ENCODE data around the gene KRTAP22-1. TPM values are rescaled to one million over a fixed set of nuclear protein-coding genes. Genes with fewer than 3 reads are reported as not detected.

Gene KRTAP22-1
- total RNA-seq, 1 donor from 2014 or later: not detected

DNA sequence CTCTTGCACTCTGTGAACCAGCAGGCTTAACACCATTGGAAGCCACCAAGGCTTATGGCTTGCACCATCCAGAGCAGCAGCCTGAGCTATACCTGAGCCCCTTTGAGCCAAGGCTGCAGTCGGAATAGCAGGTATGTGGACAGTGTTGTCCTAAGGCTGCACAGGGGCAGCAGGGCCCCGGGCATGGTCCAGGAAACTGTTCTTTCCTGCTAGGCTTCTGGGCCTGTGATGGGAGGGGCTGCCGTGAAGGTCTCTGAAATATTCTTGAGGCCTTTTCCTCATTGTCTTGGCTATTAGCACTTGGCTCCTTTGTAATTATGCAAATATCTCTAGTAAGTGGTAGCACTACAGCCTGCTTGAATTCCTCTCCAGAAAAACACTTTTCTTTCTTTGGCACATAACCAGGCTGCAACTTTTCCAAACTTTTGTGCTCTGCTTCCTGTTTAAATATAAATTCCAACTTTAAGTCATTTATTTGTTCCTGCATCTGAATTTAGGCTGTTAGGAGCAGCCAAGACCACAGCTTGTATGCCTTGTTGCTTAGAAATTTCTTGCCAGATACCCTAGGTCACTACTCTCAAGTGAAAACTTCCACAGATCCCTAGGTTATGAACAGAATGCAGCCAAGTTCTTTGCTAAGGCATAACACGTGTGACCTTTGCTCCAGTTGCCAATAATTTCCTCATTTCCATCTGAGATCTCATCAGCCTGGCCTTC lies 24.7 kb downstream of the KRTAP22-1 start:
- DNase-seq (ENCODE audit: low read depth in 2 of 2): no peak

- DNase-seq (ENCODE audit: low read depth in 2 of 2): no peak
Measured at GRCh38 chr21:30628109-30628508, 27.2 kb downstream of the KRTAP22-1 start.

DNA sequence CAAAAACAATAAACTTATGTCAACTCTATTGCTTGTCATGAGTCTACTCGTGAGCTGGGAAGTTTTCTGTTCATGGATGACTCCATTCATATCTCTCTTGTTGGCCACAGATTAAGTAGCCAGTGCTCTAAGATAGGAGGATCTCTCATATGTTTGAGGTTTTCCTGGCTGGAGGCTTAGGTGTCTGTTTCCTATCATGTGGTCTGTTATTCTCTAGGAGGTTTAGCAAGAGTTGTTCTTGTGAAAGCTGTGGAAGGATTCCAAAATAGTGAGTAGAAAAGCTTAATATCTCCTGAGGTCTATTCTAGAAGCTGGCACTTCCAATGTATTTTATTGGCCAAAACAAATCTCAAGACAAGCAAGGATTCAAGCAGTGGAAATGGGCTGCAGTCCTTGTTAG lies 28.3 kb downstream of the KRTAP22-1 start:
- no peak for DNase-seq (ENCODE audit: low read depth in 2 of 2)

GRCh38 chr21:30634906-30635305 lies 34.0 kb downstream of the KRTAP22-1 start, which contains the start of gene KRTAP20-2:
TSS of gene KRTAP20-2 (plus strand) at chr21:30635206. CDS start at chr21:30635264, 58 bp downstream.
- DNase-seq (ENCODE audit: low read depth in 2 of 2): no peak

- no peak for DNase-seq (ENCODE audit: low read depth in 2 of 2)
Measured at GRCh38 chr21:30638686-30639085, 37.8 kb downstream of the KRTAP22-1 start.

DNA sequence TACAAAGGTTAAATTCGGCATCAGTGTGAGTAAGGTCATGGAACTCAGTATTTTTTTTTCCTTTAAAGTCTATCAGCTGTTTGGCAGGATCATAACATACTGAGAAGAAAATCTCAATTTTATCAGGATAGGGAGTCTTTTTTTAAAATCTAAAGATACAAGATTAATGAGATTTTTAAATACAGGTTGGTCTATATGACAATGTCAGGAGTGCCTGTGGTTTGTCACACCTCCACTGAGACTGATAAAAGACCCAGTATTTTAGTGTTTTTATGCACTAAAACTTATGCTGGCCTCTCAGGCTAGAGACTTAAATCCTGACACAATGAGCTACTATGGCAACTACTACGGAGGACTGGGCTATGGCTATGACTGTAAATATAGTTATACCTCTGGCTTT lies 41.7 kb downstream of the KRTAP22-1 start, which contains the start of gene KRTAP20-3:
KRTAP20-3 (plus strand) TSS at position 301 of the 400 bp plus-strand sequence.
- no peak for DNase-seq (ENCODE audit: low read depth in 2 of 2)

GRCh38 chr21:30646904-30647414 lies 46.1 kb downstream of the KRTAP22-1 start:
- no peak for DNase-seq (ENCODE audit: low read depth in 2 of 2)

Other genes starting within 250 kb of the KRTAP22-1 start
- not detected in 2 replicates for gene KRTAP13-2, start 228.8 kb upstream of the KRTAP22-1 start, total RNA-seq
- gene KRTAP13-1, start 205.1 kb upstream of the KRTAP22-1 start, total RNA-seq: not detected in 2 replicates
- not detected in 2 replicates for gene KRTAP13-3, start 175.2 kb upstream of the KRTAP22-1 start, total RNA-seq
- gene KRTAP13-4, start 170.9 kb upstream of the KRTAP22-1 start, total RNA-seq: not detected in 2 replicates
- gene KRTAP15-1, start 160.8 kb upstream of the KRTAP22-1 start, total RNA-seq: not detected in 2 replicates
- not detected in 2 replicates for gene KRTAP19-1, start 120.7 kb upstream of the KRTAP22-1 start, total RNA-seq
- not detected in 2 replicates for gene KRTAP19-2, start 113.7 kb upstream of the KRTAP22-1 start, total RNA-seq
- gene KRTAP19-3, start 109.1 kb upstream of the KRTAP22-1 start, total RNA-seq: not detected in 2 replicates
- not detected in 2 replicates for gene KRTAP19-4, start 103.9 kb upstream of the KRTAP22-1 start, total RNA-seq
- gene KRTAP19-5, start 98.9 kb upstream of the KRTAP22-1 start, total RNA-seq: not detected in 2 replicates
- gene KRTAP19-6, start 59.2 kb upstream of the KRTAP22-1 start, total RNA-seq: not detected in 2 replicates
- not detected in 2 replicates for gene KRTAP19-7, start 39.8 kb upstream of the KRTAP22-1 start, total RNA-seq
- gene KRTAP22-2, start 10.7 kb upstream of the KRTAP22-1 start, total RNA-seq: not detected in 2 replicates
- not detected in 2 replicates for gene KRTAP6-3, start 8.6 kb upstream of the KRTAP22-1 start, total RNA-seq
- gene KRTAP6-2, start 2.2 kb upstream of the KRTAP22-1 start, total RNA-seq: not detected in 2 replicates
- gene KRTAP6-1, start 12.8 kb downstream of the KRTAP22-1 start, total RNA-seq: not detected in 2 replicates
- gene KRTAP20-1, start 15.3 kb downstream of the KRTAP22-1 start, total RNA-seq: not detected in 2 replicates
- gene KRTAP20-4, start 19.5 kb downstream of the KRTAP22-1 start, total RNA-seq: not detected in 2 replicates
- gene KRTAP20-2, start 34.1 kb downstream of the KRTAP22-1 start, total RNA-seq: not detected in 2 replicates
- not detected in 2 replicates for gene KRTAP20-3, start 41.8 kb downstream of the KRTAP22-1 start, total RNA-seq
- not detected in 2 replicates for gene KRTAP21-3, start 117.7 kb downstream of the KRTAP22-1 start, total RNA-seq
- not detected in 2 replicates for gene KRTAP21-2, start 146.2 kb downstream of the KRTAP22-1 start, total RNA-seq
- gene KRTAP21-1, start 154.3 kb downstream of the KRTAP22-1 start, total RNA-seq: not detected in 2 replicates
- not detected in 2 replicates for gene KRTAP8-1, start 212.2 kb downstream of the KRTAP22-1 start, total RNA-seq
- not detected in 2 replicates for gene KRTAP7-1, start 228.7 kb downstream of the KRTAP22-1 start, total RNA-seq

All from dermis microvascular lymphatic vessel endothelial cell (primary cell).